ENCODE measurements around the gene LPP. TPM values are rescaled to one million over a fixed set of nuclear protein-coding genes. Genes with fewer than 3 reads are reported as not detected.

The LPP gene
- total and polyA plus RNA-seq, 9 of the 15 experiments (the other 6 are each of a cell fraction or from before 2014, with no cell fraction given), result 0.07 to 0.18 TPM; not detected in 7

DNA sequence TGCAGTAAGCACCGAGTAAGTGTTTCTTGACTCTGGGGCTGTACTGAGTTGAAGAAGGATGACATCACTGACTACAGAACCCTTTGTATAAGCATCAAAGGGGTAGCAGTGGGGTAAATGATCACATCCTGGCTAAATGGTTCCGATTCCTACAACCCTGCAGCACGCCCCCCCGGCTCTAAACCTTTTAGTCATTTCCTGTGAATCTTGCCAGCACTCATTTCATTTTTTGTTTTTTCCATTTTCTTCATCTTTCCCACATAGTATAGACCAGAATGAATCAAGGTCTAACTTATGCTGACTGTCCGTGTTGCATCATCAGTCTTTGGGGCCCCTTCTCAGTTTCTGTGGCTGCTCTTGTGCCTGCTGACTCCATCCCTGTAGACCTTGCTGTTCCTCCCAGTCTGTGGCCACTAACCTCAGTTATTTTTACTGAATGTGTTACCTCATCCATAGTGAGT, 634.7 kb downstream of the LPP start:
- ChIA-PET POLR2A (no interaction called here), CTCF (ENCODE audit: low intra/inter-chr PET ratio) (no interaction called here)
- H3K4me3 ChIP-seq, result no peak overlapping the region
- no peaks in the 10 kb centered on the region for H3K9me1 ChIP-seq (ENCODE audit: control insufficient read depth, insufficient read depth, low read length)
- DNase-seq (ENCODE audit: extremely low read depth in 1 of 4, low spot score in 3 of 4), result no peak
- no peaks in the 10 kb centered on the region for H3K9me3 ChIP-seq (replicated peaks; ENCODE audit: control insufficient read depth, insufficient read depth, low read depth, low read length)
- H4K20me1 ChIP-seq (replicated peaks; ENCODE audit: control insufficient read depth, insufficient read depth, low read length), result no peaks in the 10 kb centered on the region
- TF ChIP-seq KAT8 (IDR thresholded peaks at IDR 0.05; ENCODE audit: low read depth), result no peak
- TF ChIP-seq MTF1 (CRISPR knock-in tag; IDR thresholded peaks at IDR 0.05; ENCODE audit: borderline replicate concordance), result no peak
- no peak for TF ChIP-seq NCOA1 (IDR thresholded peaks at IDR 0.05; ENCODE audit: low read depth)
- TF ChIP-seq HCFC1 (IDR thresholded peaks at IDR 0.05; ENCODE audit: low read depth, low read length), result no peak
- no peak for TF ChIP-seq PATZ1 (CRISPR knock-in tag; IDR thresholded peaks at IDR 0.05; ENCODE audit: borderline replicate concordance)
- no peak for TF ChIP-seq ZNF707 (CRISPR knock-in tag; conservative IDR thresholded peaks at IDR 0.05)
- TF ChIP-seq MYC (IDR thresholded peaks at IDR 0.05; ENCODE audit: low read depth, low read length), result no peak
- TF ChIP-seq MYC (CRISPR knock-in tag; IDR thresholded peaks at IDR 0.05; ENCODE audit: borderline replicate concordance, low read depth), result no peak
- no peak for TF ChIP-seq NR3C1 (CRISPR knock-in tag; IDR thresholded peaks at IDR 0.05)
- TF ChIP-seq, protein P1, sequence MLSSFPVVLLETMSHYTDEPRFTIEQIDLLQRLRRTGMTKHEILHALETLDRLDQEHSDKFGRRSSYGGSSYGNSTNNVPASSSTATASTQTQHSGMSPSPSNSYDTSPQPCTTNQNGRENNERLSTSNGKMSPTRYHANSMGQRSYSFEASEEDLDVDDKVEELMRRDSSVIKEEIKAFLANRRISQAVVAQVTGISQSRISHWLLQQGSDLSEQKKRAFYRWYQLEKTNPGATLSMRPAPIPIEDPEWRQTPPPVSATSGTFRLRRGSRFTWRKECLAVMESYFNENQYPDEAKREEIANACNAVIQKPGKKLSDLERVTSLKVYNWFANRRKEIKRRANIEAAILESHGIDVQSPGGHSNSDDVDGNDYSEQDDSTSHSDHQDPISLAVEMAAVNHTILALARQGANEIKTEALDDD (IDR thresholded peaks at IDR 0.05), result no peak
- TF ChIP-seq RBM14 (IDR thresholded peaks at IDR 0.05; ENCODE audit: borderline replicate concordance, insufficient read depth, low read depth, low read length), result no peak
- TF ChIP-seq, protein P2, sequence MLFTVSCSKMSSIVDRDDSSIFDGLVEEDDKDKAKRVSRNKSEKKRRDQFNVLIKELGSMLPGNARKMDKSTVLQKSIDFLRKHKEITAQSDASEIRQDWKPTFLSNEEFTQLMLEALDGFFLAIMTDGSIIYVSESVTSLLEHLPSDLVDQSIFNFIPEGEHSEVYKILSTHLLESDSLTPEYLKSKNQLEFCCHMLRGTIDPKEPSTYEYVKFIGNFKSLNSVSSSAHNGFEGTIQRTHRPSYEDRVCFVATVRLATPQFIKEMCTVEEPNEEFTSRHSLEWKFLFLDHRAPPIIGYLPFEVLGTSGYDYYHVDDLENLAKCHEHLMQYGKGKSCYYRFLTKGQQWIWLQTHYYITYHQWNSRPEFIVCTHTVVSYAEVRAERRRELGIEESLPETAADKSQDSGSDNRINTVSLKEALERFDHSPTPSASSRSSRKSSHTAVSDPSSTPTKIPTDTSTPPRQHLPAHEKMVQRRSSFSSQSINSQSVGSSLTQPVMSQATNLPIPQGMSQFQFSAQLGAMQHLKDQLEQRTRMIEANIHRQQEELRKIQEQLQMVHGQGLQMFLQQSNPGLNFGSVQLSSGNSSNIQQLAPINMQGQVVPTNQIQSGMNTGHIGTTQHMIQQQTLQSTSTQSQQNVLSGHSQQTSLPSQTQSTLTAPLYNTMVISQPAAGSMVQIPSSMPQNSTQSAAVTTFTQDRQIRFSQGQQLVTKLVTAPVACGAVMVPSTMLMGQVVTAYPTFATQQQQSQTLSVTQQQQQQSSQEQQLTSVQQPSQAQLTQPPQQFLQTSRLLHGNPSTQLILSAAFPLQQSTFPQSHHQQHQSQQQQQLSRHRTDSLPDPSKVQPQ (CRISPR knock-in tag; IDR thresholded peaks at IDR 0.05; ENCODE audit: borderline replicate concordance), result no peak
- TF ChIP-seq BMI1 (IDR thresholded peaks at IDR 0.05; ENCODE audit: low read length), result no peak
- no peak for TF ChIP-seq PRMT5 (CRISPR knock-in tag; IDR thresholded peaks at IDR 0.05)
- no peaks in the 10 kb centered on the region for H3K36me3 ChIP-seq (ENCODE audit: control insufficient read depth, insufficient read depth, low read length)
- no peaks in the 10 kb centered on the region for H3K27me3 ChIP-seq (ENCODE audit: control insufficient read depth in 2 of 2, insufficient read depth in 2 of 2, low read length in 2 of 2)
- ATAC-seq, result no peak
- in situ Hi-C loops (cut with MboI), result no loop called here
- no TSS peak for BruUV-seq (replicated peaks)
- no peak overlapping the region for H3K4me2 ChIP-seq (ENCODE audit: insufficient read depth, low read length)
- no peaks in the 10 kb centered on the region for H3K79me2 ChIP-seq (ENCODE audit: control insufficient read depth, insufficient read depth, low read length)
- H3K9ac ChIP-seq (ENCODE audit: insufficient read depth in 1 of 2, low read depth in 2 of 2, low read length in 2 of 2), result no peak overlapping the region
- intact Hi-C loops (cut with micrococcal nuclease), result no loop called here
- H2AFZ ChIP-seq (ENCODE audit: low read depth, low read length), result no peak overlapping the region
- 2% methylated on average over 5 of the region's 5 CpGs for WGBS (ENCODE audit: insufficient coverage, low coverage, missing lambda C conversion rate)
- H3K27ac ChIP-seq (ENCODE audit: extremely low read depth, low read depth, low read length), result no peak overlapping the region
- no peaks in the 10 kb centered on the region for H3K4me1 ChIP-seq (replicated peaks in 1 of 2; ENCODE audit: control insufficient read depth in 2 of 2, insufficient read depth in 2 of 2, low read length in 2 of 2)
- FAIRE-seq, result no peak

All from K562 (cell line).